OCI-LY3 (cell line): ENCODE measurements around the gene PER1.

ENCODE experiments used
- H2AFZ ChIP-seq: fragments of 200-600, 300-600 bp; shearing (Covaris generic); 2 replicates; pipeline ENCODE4 v1.6.0; 2014; ENCODE audit warnings: antibody characterized with exemption, low read depth, low read length
- H3K27ac ChIP-seq: fragments of 200-600, 300-600 bp; sonication (generic); 2 replicates; pipeline ENCODE4 v1.5.1; 2014; ENCODE audit warnings: mild to moderate bottlenecking, low read length, moderate library complexity, mixed read lengths
- H3K27me3 ChIP-seq: fragments of 200-600, 300-600 bp; sonication (generic); 2 replicates; pipeline ENCODE4 v1.6.1; 2014; ENCODE audit warnings: low read depth, low read length, mixed read lengths
- H3K36me3 ChIP-seq: fragments of 200-600, 300-600 bp; sonication (generic); replicated peaks from 2 replicates; pipeline ENCODE3; 2014; ENCODE audit warnings: low read depth, low read length, mixed read lengths
- H3K4me1 ChIP-seq: fragments of 300-600, 200-600 bp; sonication (generic); 2 replicates; pipeline ENCODE4 v1.6.1; 2014; ENCODE audit warnings: low read length, mixed read lengths
- H3K4me2 ChIP-seq: fragments of 200-600, 300-600 bp; sonication (generic); 2 replicates; pipeline ENCODE4 v1.6.1; 2014; ENCODE audit warnings: low read length, mixed read lengths
- H3K4me3 ChIP-seq: fragments of 300-600, 200-600 bp; sonication (generic); 2 replicates; pipeline ENCODE4 v1.5.1; 2014; ENCODE audit warnings: antibody characterized with exemption, mild to moderate bottlenecking, low read length, moderate library complexity
- H3K79me2 ChIP-seq: fragments of 300-600, 200-600 bp; shearing (Covaris generic); 2 replicates; pipeline ENCODE4 v1.6.1; 2014; ENCODE audit warnings: mild to moderate bottlenecking, low read length, mixed read lengths
- H3K9ac ChIP-seq: fragments of 300-600, 200-600 bp; shearing (Covaris generic); 2 replicates; pipeline ENCODE4 v1.6.0; 2014; ENCODE audit warnings: mild to moderate bottlenecking, low read length, moderate library complexity
- H3K9me3 ChIP-seq: fragments of 200-600, 300-600 bp; shearing (Covaris generic); 2 replicates; pipeline ENCODE4 v1.6.1; 2014; ENCODE audit warnings: low read length, mixed read lengths; ENCODE audit not compliant: insufficient read depth
- H4K20me1 ChIP-seq: fragments of 200-600, 300-600 bp; sonication (generic); 2 replicates; pipeline ENCODE4 v1.6.1; 2016; ENCODE audit warnings: low read length, mixed read lengths; ENCODE audit not compliant: insufficient read depth
- EZH2phosphoT487 ChIP-seq: fragments of 200-600 bp; shearing (Covaris generic); IDR thresholded peaks from 2 replicates; pipeline ENCODE4 v1.6.1; 2018; ENCODE audit warnings: antibody characterized with exemption, mixed run types, low read depth
- TF ChIP-seq, protein P1 (sequence below): fragments of 200-600, 300-600 bp; sonication (generic); IDR thresholded peaks from 2 replicates; pipeline ENCODE4 v1.5.1; 2014; ENCODE audit warnings: antibody characterized with exemption, low read length, low read depth

Gene PER1

DNA sequence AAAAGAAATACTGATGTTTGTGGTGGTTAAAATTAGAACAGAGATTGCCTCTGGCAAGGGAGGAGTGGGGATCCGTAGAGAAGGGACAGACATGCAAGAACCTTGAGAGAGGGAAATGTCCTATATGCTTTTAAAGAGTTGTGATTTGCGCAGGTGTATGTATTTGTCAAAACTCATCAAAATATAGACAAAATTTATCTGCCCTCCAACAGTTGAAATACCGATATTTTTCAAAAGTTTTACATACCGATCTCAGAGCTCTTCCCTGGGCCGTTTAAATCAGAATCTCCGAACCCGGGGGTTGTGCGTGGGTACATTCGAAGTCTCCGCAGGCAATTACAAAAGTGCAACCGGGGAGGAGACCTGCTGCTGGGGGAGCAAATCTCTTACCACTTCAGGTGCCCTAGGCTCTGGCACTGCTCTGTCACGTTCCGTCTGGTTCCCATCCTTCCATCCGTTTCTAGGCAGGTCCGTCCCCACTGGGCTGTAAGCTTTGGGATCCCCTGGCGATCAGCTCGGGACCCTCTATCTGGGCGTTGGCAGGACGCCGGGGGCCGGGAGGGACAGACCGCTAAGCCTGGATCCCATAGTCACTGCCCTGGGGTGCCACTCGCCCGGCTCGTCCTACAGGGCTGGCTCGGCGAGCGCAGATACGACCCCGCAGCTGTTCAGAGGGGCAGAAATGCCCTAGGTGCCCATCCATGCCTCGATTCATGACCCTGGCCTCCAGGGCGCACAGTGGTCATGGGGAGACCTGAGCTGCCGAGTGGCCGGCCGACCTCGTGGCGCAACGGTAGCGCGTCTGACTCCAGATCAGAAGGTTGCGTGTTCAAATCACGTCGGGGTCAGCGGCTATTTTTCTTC lies 33.6 kb upstream of the PER1 start:
- Histone ChIP-seq H4K20me1 (peaks cover 11% of the 10 kb centered on the region), H3K27ac (peak overlapping the region; percentile 93)

DNA sequence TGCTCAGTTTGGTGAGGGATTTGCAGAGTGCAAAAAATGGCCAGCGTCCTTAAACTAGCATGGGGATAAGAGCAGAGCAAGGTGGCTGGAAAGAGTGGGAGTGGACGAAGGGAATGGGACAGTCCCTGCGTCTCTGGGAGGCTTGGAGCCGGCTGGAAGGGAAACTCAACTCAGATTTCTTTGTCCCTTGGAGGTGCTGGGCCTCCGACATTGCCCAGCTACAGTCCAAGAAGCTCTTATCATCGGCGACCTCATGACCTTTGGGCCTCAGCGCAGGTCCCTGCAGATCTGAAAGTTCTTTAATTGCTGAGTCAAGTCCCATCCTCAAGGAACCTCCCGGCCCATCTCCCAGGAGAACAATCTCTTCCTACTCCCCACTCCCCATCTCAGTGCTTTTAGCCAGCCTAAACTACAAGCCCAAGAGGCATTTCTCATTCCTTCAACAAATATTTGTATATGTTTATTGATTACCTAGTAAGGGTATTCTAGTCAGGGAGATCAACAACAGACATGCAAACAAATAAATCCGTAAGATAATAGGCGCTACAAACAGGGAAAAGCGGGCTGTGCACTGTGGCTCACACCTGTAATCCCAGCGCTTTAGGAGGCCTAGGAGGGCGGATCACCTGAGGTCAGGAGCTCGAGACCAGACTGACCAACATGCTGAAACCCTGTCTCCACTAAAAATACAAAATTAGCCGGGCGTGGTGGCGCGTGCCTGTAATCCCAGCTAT lies 25.0 kb upstream of the PER1 start:
- H2AFZ ChIP-seq = peak overlapping the region; percentile 28; the same call in 1 of the 2 replicates

More for the DNA sequence above, 33.6 kb upstream of the PER1 start:
- Histone ChIP-seq H3K4me3 (peak overlapping the region; percentile 89), H3K4me2 (peak overlapping the region; percentile 92), H3K36me3 (no peaks in the 10 kb centered on the region), H3K9me3 (no peaks in the 10 kb centered on the region), H3K4me1 (peaks cover 20% of the 10 kb centered on the region), H3K27me3 (no peaks in the 10 kb centered on the region), H3K79me2 (peaks cover 7% of the 10 kb centered on the region; the same call in 1 of the 2 replicates), H3K9ac (peak overlapping the region; percentile 80), H2AFZ (peak overlapping the region; percentile 82)
- TF ChIP-seq, protein P1, sequence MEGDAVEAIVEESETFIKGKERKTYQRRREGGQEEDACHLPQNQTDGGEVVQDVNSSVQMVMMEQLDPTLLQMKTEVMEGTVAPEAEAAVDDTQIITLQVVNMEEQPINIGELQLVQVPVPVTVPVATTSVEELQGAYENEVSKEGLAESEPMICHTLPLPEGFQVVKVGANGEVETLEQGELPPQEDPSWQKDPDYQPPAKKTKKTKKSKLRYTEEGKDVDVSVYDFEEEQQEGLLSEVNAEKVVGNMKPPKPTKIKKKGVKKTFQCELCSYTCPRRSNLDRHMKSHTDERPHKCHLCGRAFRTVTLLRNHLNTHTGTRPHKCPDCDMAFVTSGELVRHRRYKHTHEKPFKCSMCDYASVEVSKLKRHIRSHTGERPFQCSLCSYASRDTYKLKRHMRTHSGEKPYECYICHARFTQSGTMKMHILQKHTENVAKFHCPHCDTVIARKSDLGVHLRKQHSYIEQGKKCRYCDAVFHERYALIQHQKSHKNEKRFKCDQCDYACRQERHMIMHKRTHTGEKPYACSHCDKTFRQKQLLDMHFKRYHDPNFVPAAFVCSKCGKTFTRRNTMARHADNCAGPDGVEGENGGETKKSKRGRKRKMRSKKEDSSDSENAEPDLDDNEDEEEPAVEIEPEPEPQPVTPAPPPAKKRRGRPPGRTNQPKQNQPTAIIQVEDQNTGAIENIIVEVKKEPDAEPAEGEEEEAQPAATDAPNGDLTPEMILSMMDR = no peak
- no peak for TF ChIP-seq EZH2phosphoT487

DNA sequence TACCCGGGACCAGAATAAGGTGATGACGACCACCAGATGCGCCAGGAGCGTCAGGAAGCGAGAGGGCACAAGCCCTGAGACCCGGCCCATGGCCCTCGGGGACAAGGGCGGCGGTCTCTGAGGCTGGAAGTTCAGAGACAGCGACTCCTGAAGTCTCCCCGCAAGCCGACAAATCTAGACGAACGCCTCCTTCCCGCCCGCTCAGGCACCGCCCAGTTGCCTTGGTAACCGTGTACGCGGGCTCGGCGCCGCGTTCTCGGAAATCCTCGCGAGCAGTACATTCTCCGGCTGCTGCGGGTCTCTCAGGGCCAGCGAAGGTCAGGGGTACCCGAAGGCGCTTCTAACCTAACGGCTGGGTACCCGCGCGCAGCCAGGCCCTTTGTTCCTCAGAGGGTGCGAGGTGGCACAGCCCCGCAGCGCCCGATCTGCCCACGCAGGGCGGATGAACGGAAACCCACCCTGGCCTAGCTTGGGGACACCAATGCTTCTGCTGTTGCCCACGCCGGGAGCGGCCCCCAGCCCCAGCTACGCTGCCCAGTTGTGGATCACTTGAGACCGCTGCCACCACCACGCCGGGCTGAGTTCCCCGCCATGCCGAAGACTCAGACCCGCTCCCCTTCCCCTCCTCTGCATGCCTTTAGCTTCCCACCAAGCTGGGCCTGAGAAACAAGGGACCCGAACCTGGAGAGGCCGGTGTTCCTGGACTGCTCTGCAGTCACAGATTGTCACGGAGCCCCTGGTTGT lies 24.2 kb upstream of the PER1 start, which contains the start of gene TMEM107:
Gene TMEM107, minus strand, starts transcription at position 184 of the 744 bp plus-strand sequence. Its CDS starts 94 bp downstream, at position 90.
- H3K4me1 ChIP-seq = peaks cover 20% of the 10 kb centered on the region

More for the DNA sequence above, 25.0 kb upstream of the PER1 start:
- no peak overlapping the region for H3K27ac ChIP-seq
- no peaks in the 10 kb centered on the region for H3K27me3 ChIP-seq
- TF ChIP-seq, protein P1 = no peak
- TF ChIP-seq EZH2phosphoT487 = no peak
- peaks cover 20% of the 10 kb centered on the region for H3K4me1 ChIP-seq
- peak overlapping the region; percentile 96 for H3K4me3 ChIP-seq
- H3K36me3 ChIP-seq = no peaks in the 10 kb centered on the region
- H4K20me1 ChIP-seq = no peaks in the 10 kb centered on the region
- no peaks in the 10 kb centered on the region for H3K79me2 ChIP-seq
- peak overlapping the region; percentile 94 for H3K4me2 ChIP-seq
- H3K9ac ChIP-seq = peak overlapping the region; percentile 84
- H3K9me3 ChIP-seq = no peaks in the 10 kb centered on the region

More for the DNA sequence above, 24.2 kb upstream of the PER1 start, which contains the start of gene TMEM107:
- H4K20me1 ChIP-seq = no peaks in the 10 kb centered on the region
- H3K79me2 ChIP-seq = no peaks in the 10 kb centered on the region
- peak within 1 kb of the TSS; percentile 28 for H2AFZ ChIP-seq
- peak within 1 kb of the TSS; percentile 94 for H3K4me2 ChIP-seq
- H3K9me3 ChIP-seq = no peaks in the 10 kb centered on the region
- TF ChIP-seq EZH2phosphoT487 = no peak
- TF ChIP-seq, protein P1 = no peak
- no peaks in the 10 kb centered on the region for H3K36me3 ChIP-seq
- peak within 1 kb of the TSS; percentile 84 for H3K9ac ChIP-seq
- H3K27ac ChIP-seq = peak within 1 kb of the TSS; percentile 67
- H3K4me3 ChIP-seq = peak within 1 kb of the TSS; percentile 96
- no peaks in the 10 kb centered on the region for H3K27me3 ChIP-seq
